Measurements from ENCODE around the gene REX1BD.
A peak's percentile ranks its signal among the peaks of the same experiment; 100 is the strongest.

Gene REX1BD

DNA sequence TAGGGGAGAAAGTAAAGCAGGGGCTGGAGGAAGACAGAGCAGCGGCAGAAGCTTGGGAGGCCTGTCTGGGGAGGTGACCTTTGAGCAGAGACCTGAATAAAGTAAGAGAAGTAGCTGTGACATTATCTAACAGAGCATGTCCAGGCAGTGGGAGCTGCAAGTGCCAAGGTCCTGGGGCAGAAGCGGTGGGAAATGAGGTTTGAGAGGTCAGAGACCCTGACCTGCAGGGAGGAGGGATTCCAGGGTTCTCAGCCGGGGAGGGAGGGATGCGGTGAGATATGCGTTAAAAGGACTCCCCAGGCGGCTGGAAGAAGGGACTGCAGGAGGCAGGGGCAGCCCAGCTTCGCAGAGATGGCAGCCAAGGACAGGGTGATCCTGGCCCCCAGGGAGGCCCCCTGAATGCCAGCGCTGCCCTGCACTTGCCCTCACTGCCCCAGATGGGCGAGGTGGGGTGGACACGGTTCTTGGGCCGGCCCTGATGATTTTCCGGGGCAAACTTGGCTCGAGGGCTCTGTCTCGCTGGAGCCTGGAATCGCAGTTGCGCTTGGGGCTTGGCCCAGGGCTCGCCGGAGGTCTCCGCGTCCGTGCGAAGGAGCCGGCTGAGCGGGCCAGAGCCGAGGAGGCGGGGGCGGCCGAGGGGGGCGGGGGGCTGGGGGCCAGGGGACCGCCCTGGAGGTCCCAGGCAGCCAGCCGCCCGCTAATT lies 14.8 kb downstream of the REX1BD start:
- DNase-seq (ENCODE audit: low spot score) = peak; percentile 63

GRCh38 chr19:18603958-18604819 lies 15.6 kb downstream of the REX1BD start:
- DNase-seq (ENCODE audit: low spot score) = no peak

DNA sequence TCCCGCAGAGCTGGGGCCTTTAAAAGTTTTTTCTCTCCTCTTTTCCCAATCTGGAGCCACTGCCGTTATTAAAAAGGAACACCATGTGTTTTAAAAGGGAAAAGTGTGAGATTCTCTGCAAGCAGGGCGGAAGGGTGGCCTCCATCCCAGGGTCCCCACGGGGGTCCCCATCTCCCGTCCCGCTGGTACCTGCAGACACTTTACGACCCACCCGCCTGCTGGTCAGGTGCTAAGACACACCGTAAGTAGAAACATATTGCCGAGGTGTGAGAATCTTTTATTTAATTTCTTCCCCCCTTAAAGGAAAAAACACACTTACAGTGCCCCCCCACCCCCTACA lies 16.2 kb downstream of the REX1BD start:
- peak; percentile 2 for DNase-seq (ENCODE audit: low spot score)

DNA sequence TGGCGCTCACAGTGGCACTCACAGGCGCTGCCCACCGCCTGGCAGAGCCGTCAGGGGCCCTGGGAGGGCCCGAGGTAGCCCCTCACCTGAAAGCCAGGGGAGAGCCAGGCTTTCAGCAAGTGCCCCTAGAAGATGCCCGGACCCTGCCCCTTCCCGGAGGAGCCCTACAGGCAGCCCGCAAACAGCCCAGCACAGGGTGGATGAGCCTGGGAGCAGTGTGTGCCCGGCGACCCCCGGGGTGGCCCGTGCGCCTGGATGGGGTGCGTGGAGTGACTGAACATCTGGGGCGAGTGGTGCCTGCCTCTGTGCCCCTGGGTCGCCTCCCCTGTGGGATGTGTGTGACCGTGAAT lies 16.6 kb downstream of the REX1BD start:
- no peak for DNase-seq (ENCODE audit: low spot score)

- no peak for DNase-seq (ENCODE audit: low spot score)
Measured at GRCh38 chr19:18605546-18606280, 17.1 kb downstream of the REX1BD start.

DNA sequence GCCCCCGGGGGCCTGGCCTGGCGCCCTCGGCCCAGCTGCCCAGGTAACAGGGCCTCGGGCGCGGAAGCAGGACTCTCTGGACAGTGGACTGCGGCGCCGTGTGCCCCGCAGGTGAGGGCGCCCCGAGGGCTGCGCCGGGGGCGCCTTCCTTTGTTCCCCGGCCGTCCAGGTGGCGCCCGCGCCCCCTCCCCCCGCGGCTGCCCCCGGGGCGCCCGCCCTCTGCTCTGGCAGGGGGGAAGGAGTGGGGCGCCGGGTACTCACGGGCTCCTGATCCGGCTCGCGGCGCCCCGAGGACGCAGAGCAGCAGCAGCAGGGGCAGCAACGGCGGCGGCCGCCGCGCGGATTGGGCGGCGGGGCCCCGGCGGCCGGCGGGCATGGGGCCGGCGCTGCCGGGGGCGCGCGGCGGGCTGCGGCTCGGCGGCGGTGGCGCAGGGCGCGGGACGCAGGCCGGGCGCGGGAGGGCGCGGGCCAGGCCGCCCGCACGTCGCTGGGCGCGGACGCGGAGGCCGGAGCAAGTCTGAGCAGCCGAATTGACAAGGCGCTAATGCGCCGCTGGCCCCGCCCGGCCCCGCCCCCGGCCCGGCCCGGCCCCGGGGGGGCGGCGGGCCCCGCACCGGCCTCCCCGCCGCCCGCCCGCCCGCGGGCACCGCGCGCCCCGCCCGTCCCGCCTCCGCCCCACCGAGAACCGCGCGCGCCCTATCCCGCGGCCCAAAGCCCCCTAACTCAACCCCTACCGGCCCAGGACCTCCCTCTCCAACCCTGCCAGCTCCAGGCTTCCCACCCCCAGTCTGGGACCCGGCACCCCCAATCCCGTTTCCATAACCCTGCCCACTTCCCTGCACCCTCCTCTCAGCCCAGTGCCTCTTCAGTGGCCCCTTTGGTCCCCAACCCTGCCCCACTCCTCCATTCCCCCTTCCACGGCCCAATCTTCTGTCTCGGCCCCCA lies 18.0 kb downstream of the REX1BD start, which contains the start of gene CRLF1:
CRLF1 (minus strand) TSS at position 519 of the 945 bp plus-strand sequence; CDS start at position 376, 143 bp downstream.
- DNase-seq (ENCODE audit: low spot score) = no peak

- no peak for DNase-seq (ENCODE audit: low spot score)
Measured at GRCh38 chr19:18607226-18608101, 18.9 kb downstream of the REX1BD start.

DNA sequence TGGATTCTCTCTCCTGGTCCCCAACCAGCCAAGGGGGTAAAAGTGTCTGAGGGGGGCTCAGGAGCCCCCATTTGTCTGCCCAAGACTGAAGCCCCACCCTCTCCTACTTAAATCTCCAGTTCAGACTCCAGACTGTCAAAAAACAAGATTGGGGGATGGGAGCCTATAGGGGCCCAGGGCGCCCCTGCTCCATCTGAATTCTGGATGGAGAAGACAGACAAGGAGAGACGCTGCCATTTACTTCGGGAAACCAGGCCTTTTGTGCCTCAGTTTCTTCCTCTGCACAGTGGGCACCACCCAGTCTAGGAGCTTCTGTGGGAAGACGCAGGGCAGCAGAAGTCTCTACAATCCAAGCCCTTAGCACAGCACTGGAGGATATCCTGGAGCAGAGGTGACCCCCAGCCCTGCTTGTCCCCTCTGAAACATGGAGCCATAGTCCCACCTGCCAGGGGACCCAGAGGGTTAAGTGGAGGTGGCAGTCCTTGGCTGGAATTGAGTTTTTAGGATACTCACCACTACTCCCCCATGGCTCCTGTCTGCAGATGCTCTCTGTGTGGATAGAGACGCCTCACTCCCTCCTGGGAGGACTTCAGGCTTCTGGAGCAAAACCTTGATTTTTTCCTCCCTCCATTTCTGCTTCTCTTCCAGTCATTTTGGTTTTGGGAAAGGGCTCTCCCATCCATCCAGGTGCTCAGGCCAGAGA lies 19.7 kb downstream of the REX1BD start:
- DNase-seq (ENCODE audit: low spot score) = no peak

DNA sequence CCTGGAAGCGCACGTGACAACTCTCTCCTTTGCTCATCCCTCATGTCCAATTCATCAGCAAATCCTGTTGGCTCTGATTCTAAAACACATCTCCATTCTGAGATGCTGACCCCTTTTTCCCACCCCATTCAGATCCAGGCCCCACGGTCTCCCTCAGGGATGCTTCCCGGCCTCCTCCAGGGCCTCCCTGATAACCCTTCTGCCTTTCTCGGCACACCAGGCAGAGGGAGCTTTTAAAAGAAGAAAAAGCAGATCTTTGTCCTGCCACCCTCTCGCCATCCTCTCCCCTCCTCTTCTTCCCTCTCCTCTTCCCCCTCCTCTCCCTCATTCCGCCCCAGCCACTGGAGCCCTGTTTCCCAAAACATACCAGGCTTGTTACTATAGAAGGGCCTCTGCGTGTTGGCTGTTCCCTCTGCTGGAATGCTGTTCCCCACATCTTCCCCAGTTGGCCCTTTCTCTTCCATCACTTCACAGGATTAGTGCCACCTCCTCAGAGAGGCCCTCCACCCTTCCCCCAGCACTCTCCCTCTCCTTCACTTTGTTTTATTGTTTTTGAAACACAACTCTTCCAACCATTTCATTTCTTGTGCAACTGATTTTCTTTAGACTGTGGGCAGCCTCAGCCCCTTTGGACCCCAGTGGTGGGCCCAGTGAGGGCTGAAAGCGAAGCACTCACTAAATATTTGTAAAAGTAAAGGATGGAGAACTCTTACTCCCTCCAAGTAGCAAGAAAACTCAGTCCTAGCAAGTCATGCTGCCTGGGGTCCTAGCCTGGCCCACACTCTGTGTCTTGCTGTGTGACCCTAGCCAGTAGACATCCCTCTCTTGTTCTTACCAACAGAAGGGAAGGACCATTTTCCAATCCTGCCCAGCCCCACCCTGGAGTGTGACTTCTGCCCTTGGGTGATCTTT lies 20.5 kb downstream of the REX1BD start:
- DNase-seq (ENCODE audit: low spot score) = no peak

DNA sequence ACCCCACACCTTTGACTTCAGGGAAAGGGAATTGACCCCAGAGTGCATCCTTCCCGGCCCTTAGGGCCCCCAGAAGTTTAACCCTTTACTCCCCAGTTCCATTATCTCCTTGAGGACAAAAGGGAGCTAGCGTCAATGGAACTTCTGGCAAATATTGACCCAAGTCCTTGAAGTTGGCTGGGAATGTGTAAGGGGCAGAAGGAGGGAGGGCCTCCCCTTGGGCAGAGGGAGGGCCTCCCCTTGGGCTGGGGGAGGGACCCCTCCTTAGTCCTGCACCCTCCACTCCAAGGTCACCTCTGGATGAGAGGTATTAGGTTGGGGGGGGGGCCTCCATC lies 21.1 kb downstream of the REX1BD start:
- no peak for DNase-seq (ENCODE audit: low spot score)

DNA sequence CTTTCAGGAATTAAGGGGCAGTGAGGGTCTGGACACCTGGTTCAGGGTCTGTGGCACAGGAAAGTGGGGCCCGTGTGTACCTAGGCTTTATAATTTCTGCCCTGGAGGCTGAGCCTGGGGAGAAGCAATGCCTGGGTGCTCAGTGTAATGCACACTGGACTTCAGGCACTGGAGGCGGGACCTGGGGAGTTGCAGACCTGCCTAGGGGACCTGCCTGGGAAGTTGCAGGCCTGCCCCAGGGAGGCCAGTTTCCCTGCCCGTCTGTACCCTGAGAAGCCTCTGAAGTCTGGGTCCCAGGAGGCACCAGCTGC lies 21.6 kb downstream of the REX1BD start:
- no peak for DNase-seq (ENCODE audit: low spot score)

DNA sequence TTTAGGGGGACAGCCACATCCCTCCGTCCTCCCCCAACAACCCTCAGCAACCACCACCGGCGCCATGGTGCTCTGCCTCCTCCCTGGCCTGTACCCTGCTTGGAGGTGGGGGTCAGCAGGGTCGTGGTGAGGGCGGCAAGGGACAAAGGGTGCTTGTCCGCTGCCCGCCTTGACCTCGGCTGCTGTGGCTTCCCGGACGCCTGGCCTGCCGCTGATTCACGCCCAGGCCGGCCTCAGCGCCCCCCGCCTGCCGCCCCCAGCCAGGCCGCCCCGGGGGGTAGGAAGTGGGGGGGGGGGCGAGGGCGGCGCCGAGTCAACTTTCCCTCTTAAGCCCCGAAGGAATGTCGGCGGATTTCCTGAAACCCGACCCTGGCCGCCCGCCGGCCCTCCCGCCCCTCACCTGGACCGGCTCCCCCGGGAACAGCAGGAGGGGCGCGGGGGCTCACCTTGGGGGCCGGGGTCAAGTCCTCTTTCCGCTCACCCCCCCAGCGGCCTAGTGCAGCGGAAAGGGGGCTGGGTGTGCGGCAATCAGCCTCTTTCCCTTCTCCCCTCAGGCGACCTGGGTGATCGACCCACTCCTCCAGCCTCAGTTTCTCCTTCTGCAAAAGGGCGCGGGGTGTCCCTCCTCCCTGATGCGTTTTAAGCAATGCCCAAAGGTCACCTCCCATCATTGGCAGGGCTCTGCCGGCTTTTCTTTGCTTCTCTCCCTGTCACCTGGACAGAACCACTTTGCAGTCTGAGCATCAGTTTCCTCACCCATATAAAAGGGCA lies 22.1 kb downstream of the REX1BD start:
- no peak for DNase-seq (ENCODE audit: low spot score)

DNA sequence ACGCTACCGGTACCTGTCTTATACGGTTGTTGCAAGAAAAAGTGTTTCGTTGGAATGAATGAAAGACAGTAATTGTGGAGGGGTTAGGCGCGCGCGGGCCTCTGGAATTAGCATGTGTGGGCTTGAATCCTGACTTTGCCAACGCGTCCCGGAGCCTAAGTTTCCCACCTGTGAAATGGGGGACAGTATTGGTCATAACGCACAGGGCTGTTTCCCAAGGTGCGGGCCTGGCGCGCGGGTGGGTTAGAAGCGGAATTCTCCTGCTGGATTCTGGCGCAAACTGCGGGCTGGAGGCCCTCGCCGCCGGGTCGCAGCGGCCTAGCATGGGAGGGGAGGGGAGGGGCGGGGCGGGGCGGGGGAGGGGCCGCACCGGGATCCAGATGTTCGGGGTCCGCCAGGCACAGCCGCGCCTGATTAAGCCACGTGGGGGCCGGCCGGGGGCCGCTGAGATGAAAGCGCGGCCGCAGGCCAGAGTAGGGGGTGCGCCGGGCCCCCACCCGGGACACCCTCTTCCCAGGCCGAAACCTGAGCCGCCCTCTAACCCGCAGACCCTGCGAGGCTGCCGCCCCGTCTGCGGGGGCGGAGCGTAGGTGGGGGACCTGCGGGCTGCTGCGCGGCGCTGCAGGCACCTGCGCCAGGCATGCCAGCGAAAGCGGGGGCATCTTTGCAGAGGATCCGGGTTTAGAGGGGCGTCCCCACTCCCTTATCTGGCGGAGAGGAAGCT lies 22.9 kb downstream of the REX1BD start:
- no peak for DNase-seq (ENCODE audit: low spot score)

DNA sequence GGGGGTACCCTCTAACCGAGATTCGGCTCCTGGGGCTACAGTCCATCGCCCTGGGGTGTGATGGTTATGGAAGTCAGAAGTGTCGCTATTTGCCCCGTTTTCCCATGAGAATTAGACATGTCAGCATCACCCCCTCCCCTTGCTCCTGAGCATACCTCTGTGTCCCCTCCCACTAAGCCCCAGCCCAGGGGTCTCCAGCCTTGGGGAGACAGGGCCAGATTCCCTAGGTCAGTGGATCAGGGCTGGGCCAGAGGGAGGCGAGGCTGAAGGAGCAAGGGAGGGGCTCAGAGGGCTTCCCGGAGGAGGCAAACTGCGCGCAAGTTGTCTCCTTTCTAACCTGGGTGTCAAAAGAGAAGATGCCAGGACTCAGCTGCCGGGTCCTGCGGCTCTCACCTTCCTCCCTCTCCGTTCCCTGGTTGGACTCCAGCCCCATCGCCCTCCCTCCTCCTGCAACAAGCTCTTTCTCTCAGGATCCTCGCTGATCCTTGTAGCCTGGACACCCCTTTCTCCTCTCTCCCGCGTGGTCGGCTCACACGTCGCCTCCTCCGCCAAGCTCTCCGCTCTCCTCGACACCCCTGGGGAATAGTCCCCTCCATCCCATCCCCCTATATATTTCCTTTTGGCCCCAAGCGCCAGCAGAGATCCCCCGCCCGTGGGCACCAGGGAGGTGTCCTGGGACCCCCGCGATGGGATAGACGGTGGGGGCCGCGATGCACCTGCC lies 23.6 kb downstream of the REX1BD start:
- DNase-seq (ENCODE audit: low spot score) = no peak

- no peak for DNase-seq (ENCODE audit: low spot score)
Measured at GRCh38 chr19:18612772-18613588, 24.4 kb downstream of the REX1BD start, which contains the start of gene TMEM59L. Gene TMEM59L, plus strand, starts transcription at chr19:18612870. Its CDS starts 89 bp downstream, at chr19:18612959.

DNA sequence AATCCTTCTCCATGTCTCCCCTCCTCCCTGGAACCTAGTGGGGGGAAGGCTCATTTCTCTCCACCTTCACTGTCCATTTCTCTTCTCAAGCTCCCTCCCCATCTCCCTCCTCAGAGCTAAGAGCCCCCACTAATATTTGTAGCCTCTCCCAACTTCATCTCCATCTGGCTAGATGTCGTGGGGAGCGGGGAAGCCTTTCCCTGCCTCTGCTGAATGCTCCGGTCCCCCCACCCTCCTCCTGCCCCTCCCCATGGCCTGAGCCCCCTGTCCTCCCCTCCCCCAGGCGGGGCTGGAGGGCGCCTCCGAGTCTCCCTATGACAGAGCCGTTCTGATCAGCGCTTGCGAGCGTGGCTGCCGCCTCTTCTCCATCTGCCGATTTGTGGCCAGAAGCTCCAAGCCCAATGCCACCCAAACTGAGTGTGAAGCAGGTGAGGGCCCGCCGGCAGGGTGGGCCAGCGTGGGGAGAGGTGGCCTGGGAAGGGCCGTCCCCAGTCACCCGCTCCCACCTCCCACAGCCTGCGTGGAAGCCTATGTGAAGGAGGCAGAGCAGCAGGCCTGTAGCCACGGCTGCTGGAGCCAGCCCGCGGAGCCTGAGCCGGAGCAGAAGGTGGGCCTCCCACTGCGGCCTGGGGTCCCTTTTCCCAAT lies 25.1 kb downstream of the REX1BD start:
- DNase-seq (ENCODE audit: low spot score) = no peak

All from AG08395 (cell line).